Aorta (tissue), 5 donors: ENCODE results near the gene NXN. TPM values are rescaled to one million over a fixed set of nuclear protein-coding genes. Genes with fewer than 3 reads are reported as not detected.
"Not testable (repeated sequence)": the region's sequence is repeated elsewhere in the genome, so short reads cannot be mapped to it uniquely, and the experiment has no call there.

Experiments
- ATAC-seq: fragments of 200-7000 bp; cut with Tn5 transposase; one replicate; pipeline ENCODE4 v1.9.1; 2022; ENCODE audit warnings: moderate library complexity; ENCODE audit not compliant: low FRiP score
- DNase-seq, 2 donors: peaks; one replicate each; pipeline ENCODE4 v3.0.0-alpha.2; 2020
- H3K27ac ChIP-seq, 2 donors: one replicate each; pipeline ENCODE4 v1.5.1; 2013; ENCODE audit warnings: low read length in 2 of 2, mild to moderate bottlenecking in 2 of 2, moderate library complexity in 2 of 2, control low read depth in 1 of 2, inconsistent platforms in 1 of 2, low read depth in 1 of 2
- H3K27me3 ChIP-seq, 2 donors: one replicate each; pipeline ENCODE4 v1.6.1; 2013; ENCODE audit warnings: control low read depth in 1 of 2, low read length in 1 of 2, mild to moderate bottlenecking in 1 of 2, moderate library complexity in 1 of 2; ENCODE audit not compliant: insufficient read depth in 2 of 2, control insufficient read depth in 1 of 2
- H3K36me3 ChIP-seq, 2 donors: one replicate each; pipeline ENCODE4 v1.6.1; 2013; ENCODE audit warnings: control low read depth in 1 of 2, low read length in 1 of 2, mild to moderate bottlenecking in 1 of 2; ENCODE audit not compliant: insufficient read depth in 2 of 2, control insufficient read depth in 1 of 2
- H3K4me1 ChIP-seq, 2 donors: one replicate each; pipeline ENCODE4 v1.6.1; 2013; ENCODE audit warnings: low read length in 2 of 2, control low read depth in 1 of 2, mild to moderate bottlenecking in 1 of 2, moderate library complexity in 1 of 2; ENCODE audit not compliant: insufficient read depth in 2 of 2, control insufficient read depth in 1 of 2
- H3K4me3 ChIP-seq, 2 donors: one replicate each; pipeline ENCODE4 v1.5.1; 2013; ENCODE audit warnings: low read length in 2 of 2, control low read depth in 1 of 2, mild to moderate bottlenecking in 1 of 2
- H3K9me3 ChIP-seq: one replicate; pipeline ENCODE4 v1.6.1; 2013; ENCODE audit warnings: mild to moderate bottlenecking, low read length; ENCODE audit not compliant: control insufficient read depth
- WGBS, 2 donors: extraction: QIAGEN DNeasy Blood & Tissue Kit; methylation state at CpG; one replicate each; pipeline ENCODE4 v1.1.7; 2013; 5-methylcytosine and 5-hydroxymethylcytosine counted together
- intact Hi-C, 2 donors: fragments of 100-400 bp; cut with DNase I; formaldehyde crosslinking; loops; one replicate each; pipeline versions ENCODE4 v1.14.2 to v1.15.0; 2022
- microRNA-seq, 2 donors: library from miRNA; unstranded; fragments of <30 nt; microRNA quantifications; one replicate each; pipeline ENCODE4 v1.2.0, GENCODE V29; 2020
- polyA plus RNA-seq, 2 donors: library from polyadenylated mRNA; stranded (reverse); fragments of 200-250 nt; gene quantifications; one replicate each; pipeline ENCODE4 v1.2.3, GENCODE V29; 2013
- total RNA-seq, 2 donors: library from RNA; stranded (reverse); fragmentation: NEBNext Ultra II Directional; extraction: Animal tissue kit (Norgen Biotek cat#: 25700); gene quantifications; one replicate each; pipeline ENCODE4 v1.2.1, GENCODE V29; 2021
- donor health status: healthy with polysubstance abuse.
- donor health status: Bipolar disorder and iron deficiency.
- donor health status: DM: no; HTN: no; CAD: no.
- donor health status: DM: no; HTN: no; CAD: no.
- donor health status: DM: yes; HTN: yes; CAD: no.

The NXN gene
- total and polyA plus RNA-seq, 4 donors = 13.0 to 41.0 (median 21.9) TPM

DNA sequence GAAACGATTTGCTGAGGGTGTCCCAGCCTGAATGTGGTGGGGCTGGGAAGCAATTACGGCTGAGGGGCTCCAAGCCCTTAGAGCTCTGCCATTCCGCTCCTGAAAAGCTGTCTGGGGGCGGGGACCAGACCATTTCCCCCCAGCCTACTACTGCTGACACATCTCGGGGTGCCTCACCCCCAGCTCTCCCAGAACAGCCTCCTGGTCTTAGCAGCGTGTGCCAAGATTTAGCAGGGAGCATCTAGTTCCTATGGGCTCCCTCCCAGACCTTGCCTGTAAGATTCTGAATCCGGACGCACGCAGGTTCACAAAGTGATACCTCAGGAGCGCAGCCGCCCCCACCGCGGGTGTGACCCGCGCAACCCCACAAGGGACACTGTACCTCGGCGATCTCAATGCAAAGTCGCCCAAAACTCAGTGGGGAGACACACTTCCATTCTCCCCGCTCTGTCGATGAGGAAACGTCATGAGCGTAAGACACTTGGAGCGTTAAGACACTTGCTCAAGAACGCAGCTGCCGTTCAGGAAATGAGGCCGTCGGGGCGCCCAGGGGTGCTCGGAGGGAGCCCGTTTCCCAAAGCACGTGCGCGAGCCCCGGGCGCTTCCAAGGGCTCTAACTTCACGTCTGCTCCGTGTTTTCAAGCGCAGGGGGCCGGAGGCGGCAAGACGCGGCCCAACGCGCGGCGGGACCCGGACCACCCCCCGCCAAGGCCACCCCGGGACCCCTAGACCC is 228.1 kb downstream of the NXN start:
- Histone ChIP-seq H3K27ac (no peak overlapping the region), H3K36me3 (no peaks in the 10 kb centered on the region), H3K4me1 (peaks cover 0 to 4% of the 10 kb centered on the region in 2 donors), H3K9me3 (no peaks in the 10 kb centered on the region), H3K4me3 (peak overlapping the region; percentile 42 to 81), H3K27me3 (no peaks in the 10 kb centered on the region)
- intact Hi-C loops = loop anchor here in 1 of 2 donors (1.0 kb wide), 1 partner anchor 37 kb away; the partner anchor contains the start of gene VPS53
- peak; percentile 20 for ATAC-seq
- WGBS, 2 donors = 2% methylated on average over 42 to 49 of the region's 49 CpGs
- peak in 1 of 2 donors; percentile 59 for DNase-seq

- ATAC-seq (no peak), DNase-seq (no peak)
- no peaks in the 10 kb centered on the region for H3K9me3 ChIP-seq
- no peaks in the 10 kb centered on the region for H3K27me3 ChIP-seq
- intact Hi-C loops = no loop called here
- WGBS, 2 donors = 81 to 86% methylated on average over 8 of the region's 8 CpGs
- H3K4me3 ChIP-seq = no peak overlapping the region
- H3K4me1 ChIP-seq = peaks cover 0 to 4% of the 10 kb centered on the region in 2 donors
- H3K36me3 ChIP-seq = peaks cover 0 to 3% of the 10 kb centered on the region in 2 donors
- H3K27ac ChIP-seq = no peak overlapping the region
These were observed 229.0 kb downstream of the NXN start for GRCh38 chr17:750431-751037.

DNA sequence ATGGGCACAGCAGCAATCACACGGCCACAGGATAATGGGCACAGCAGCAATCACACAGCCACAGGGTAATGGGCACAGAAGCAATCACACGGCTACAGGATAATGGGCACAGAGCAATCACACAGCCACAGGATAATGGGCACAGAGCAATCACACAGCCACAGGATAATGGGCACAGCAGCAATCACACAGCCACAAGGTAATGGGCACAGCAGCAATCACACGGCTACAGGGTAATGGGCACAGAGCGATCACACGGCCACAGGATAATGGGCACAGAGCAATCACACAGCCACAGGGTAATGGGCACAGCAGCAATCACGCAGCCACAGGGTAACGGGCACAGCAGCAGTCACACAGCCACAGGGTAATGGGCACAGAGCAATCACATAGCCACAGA is 230.2 kb downstream of the NXN start:
- ATAC-seq, H3K36me3 ChIP-seq, H3K4me1 ChIP-seq, H3K4me3 ChIP-seq, DNase-seq, H3K9me3 ChIP-seq, H3K27ac ChIP-seq, H3K27me3 ChIP-seq, intact Hi-C loops: not testable (repeated sequence)
- 84 to 85% methylated on average over 7 of the region's 7 CpGs for WGBS, 2 donors

Small RNA genes lying within 50 kb of the gene (microRNA-seq; reads per million reads assigned to microRNA genes)
- gene MIR3183 = 0 to 0.60 reads per million in 2 donors

Other genes with a start within 250 kb of the NXN start
- 10 to 100 TPM in 1 of 2 donors, 1 to 10 TPM in 1; 8.0 to 11.1 TPM for gene TLCD3A, start 247.2 kb downstream of the NXN start, total RNA-seq
- gene TLCD3A, start 247.2 kb downstream of the NXN start, polyA plus RNA-seq = 1 to 10 TPM; 2.8 to 4.5 TPM
- gene GEMIN4, start 227.5 kb downstream of the NXN start, total RNA-seq = 10 to 100 TPM; 11.7 to 17.2 TPM
- 10 to 100 TPM in 1 of 2 donors, 1 to 10 TPM in 1; 5.5 to 18.1 TPM for gene GEMIN4, start 227.5 kb downstream of the NXN start, polyA plus RNA-seq
- 10 to 100 TPM; 34.1 to 45.1 TPM for gene GLOD4, start 197.5 kb downstream of the NXN start, total RNA-seq
- gene GLOD4, start 197.5 kb downstream of the NXN start, polyA plus RNA-seq = 10 to 100 TPM; 31.3 to 42.2 TPM
- gene MRM3, start 197.4 kb downstream of the NXN start, total RNA-seq = 1 to 10 TPM; 7.8 to 8.9 TPM
- 1 to 10 TPM; 7.8 to 8.0 TPM for gene MRM3, start 197.4 kb downstream of the NXN start, polyA plus RNA-seq
- gene TIMM22, start 17.4 kb upstream of the NXN start, total RNA-seq = 1 to 10 TPM; 7.7 to 9.1 TPM
- gene TIMM22, start 17.4 kb upstream of the NXN start, polyA plus RNA-seq = 1 to 10 TPM; 8.4 to 9.1 TPM
- gene ABR, start 200.2 kb upstream of the NXN start, total RNA-seq = 100 to 1,000 TPM; 167 to 172 TPM
- 10 to 100 TPM; 41.8 to 72.4 TPM for gene ABR, start 200.2 kb upstream of the NXN start, polyA plus RNA-seq